ENCODE results near the gene MOB3A. TPM values are rescaled to one million over a fixed set of nuclear protein-coding genes. Genes with fewer than 3 reads are reported as not detected.

The MOB3A gene
- total RNA-seq, 1 donor from 2014 or later = 51.0 TPM

GRCh38 chr19:2059422-2060201 lies 36.5 kb downstream of the MOB3A start:
- DNase-seq (ENCODE audit: low spot score) = peak; percentile 86

GRCh38 chr19:2058570-2059421 lies 37.3 kb downstream of the MOB3A start:
- DNase-seq (ENCODE audit: low spot score) = peak; percentile 44

- peak; percentile 53 for DNase-seq (ENCODE audit: low spot score)
Measured at GRCh38 chr19:2057484-2058469, 38.3 kb downstream of the MOB3A start.

DNA sequence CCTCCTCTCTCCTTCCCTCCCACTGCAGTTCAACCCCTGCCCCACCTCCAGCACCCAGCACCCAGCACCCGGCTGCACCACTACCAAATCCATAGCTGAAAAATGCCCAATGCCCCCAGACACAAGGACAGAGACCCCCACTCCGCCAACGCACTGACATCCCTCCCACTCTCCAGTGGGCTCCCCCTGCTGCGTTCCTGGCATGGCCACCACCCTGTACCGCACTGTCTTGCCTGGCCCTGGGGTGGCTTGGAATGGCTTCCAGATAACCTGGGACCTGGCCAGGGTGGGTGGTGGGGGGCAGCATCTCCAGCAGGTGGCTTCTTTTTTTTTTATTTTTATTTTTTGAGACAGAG lies 39.3 kb downstream of the MOB3A start:
- no peak for DNase-seq (ENCODE audit: low spot score)

DNA sequence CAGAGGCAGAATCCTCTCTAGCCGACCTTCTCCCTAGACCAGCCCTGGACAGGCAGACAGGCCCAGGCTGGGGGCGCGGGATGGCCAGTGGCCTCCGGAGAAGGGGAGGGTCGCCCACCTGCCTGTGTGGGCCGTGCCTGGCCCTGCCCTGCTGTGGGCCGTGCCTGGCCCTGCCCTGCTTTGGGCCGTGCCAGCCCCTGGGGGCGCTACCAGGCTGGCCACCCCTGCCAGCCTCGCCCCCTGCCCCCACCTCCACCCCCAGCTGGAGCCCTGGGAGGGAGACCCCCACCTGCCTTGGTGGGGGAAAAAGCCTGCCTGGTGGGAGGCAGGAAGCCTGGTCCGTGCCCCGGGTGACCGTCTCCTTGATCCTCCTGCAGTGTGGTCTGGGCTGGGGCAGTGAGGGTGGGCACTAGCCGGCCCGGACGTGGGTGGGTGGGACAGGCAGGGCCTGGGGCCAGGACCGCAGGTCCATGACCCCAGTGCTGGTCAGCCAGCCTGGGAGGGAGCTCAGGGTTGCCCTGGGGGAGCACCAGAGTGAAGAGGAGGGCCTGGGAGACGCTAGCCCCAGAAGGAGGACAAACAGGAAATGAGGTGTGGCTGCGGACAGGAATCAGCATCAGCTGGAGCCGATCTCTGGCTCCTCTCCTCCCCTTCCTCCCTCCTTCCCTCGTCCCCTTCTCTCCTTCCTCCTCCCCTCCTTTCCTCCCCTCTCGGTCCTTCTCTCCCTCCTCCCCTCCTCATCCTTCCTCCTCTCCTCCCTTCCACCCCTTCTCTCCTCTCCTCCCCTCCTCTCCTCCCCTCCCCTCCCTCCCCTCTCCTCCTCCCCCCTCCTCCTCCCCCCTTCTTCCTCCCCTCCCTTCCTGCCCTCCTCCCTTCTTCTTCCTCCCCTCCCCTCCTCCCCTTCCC lies 39.9 kb downstream of the MOB3A start:
- DNase-seq (ENCODE audit: low spot score) = peak; percentile 80

DNA sequence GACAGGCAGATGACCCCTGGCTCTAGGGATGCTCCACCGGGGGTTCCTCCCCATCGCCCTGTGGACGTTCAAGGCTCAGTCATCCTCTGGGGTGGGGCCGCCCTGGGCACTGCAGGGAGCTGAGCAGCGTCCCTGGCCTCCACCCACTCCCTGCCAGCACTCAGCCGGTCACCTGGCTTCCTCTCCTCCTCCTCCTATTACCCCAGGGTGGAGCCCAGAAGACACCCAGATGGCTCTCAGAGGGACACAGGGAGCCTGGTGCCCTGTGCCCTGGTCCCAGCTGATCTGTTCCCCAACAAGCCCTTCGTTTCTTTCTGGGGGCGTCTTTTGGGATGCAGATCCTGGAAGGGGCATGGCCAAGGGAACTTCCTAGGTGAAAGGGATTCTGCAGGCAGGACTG lies 41.4 kb downstream of the MOB3A start:
- peak; percentile 56 for DNase-seq (ENCODE audit: low spot score)

DNA sequence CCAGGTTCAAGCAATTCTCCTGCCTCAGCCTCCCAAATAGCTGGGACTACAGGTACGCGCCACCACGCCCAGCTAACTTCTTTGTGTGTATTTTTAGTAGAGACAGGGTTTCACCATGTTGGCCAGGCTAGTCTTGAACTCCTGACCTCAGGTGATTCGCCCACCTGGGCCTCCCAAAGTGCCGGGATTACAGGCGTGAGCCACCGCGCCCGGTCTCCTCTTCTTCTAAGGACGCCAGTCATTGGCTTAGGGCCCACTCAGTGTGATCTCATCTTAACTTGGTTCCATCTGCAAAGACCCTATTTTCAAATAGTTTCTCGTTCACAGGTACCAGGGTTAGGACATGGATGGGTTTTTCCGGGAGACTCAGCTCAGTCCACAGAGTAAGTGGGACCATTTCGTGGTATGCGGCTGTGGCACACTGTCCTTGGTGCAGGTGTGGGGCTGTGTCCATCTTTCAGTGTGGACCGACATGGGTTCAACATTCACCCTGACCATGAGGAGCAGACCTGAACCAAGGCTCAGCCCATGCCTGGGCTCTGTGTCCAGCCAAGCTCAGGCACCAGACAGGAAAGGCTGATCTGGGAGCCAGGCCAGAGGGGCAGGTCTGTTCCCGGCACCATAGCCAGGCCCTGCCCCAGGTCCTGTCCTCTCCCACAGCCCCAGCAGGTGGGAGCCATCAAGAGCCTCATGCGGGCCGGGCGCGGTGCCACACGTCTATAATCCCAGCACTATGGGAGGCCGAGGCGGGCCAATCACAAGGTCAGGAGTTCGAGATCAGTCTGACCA lies 42.3 kb downstream of the MOB3A start:
- peak; percentile 82 for DNase-seq (ENCODE audit: low spot score)

- peak; percentile 83 for DNase-seq (ENCODE audit: low spot score)
Measured at GRCh38 chr19:2051773-2052704, 44.1 kb downstream of the MOB3A start.

GRCh38 chr19:2050991-2051772 lies 44.9 kb downstream of the MOB3A start, which contains the start of gene MKNK2:
TSS of gene MKNK2 (minus strand) at chr19:2051244. CDS start at chr19:2050851, 393 bp downstream.
- DNase-seq (ENCODE audit: low spot score) = peak; percentile 94

- DNase-seq (ENCODE audit: low spot score) = peak; percentile 48
Measured at GRCh38 chr19:2050349-2050990, 45.7 kb downstream of the MOB3A start.

GRCh38 chr19:2049741-2050348 lies 46.3 kb downstream of the MOB3A start:
- peak; percentile 88 for DNase-seq (ENCODE audit: low spot score)

DNA sequence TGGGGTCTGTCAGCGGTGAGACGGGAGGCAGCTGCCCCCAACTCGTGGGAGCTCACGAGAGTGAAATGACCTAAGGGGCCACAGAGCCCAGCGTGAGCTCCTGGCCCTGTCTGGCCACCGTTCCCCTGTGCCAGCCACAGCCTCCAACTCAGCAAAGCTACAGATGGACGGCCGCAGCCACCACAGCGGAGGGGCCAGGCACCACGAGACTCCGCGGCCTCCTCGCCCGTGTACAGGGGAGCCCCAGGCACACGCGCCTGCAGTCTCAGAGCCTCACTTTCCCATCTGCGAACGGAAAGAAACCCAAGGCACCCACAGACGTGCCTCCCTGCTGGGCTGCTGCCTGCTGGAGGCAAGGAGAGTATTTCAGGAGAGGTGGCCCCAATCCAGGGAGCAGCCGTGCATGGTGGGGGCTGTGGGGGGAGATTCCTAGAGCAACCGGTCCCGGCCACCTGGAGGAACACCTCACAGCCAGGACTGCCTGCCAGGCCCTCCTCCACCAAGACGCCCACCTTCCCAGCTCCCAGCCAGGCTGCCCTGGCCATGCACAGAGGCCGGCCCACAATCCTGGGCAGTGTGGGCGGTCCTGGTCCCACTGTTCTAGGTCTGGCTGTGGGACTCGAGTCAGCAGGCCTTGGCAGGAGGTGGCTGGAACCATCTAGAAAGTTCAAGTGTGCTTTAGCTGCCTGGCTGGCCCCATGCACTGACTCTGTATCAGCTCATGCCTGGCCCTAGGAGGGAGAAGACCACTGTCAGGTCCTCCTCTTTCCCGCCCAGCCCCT lies 47.0 kb downstream of the MOB3A start:
- peak; percentile 57 for DNase-seq (ENCODE audit: low spot score)

GRCh38 chr19:2048104-2048958 lies 47.8 kb downstream of the MOB3A start:
- DNase-seq (ENCODE audit: low spot score) = peak; percentile 47

GRCh38 chr19:2047449-2048103 lies 48.5 kb downstream of the MOB3A start:
- DNase-seq (ENCODE audit: low spot score) = peak; percentile 59

DNA sequence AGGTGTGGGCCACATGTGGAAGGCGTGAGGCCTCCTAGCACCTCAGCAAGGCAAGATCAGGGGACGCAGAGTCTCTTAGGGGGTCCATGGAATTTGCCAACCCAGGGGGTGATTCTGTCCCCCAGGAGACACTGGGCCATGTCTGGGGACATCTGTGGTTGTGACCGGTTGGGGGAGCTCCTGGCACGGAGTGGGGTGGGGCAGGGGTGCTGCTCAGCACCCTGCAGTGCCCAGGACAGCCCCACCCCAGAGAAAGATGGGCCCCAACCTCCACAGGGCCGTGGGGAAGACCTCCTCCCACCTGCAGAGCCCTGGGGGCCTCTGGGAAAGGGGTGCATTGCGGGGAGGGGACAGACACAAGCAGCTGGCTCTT lies 49.1 kb downstream of the MOB3A start:
- DNase-seq (ENCODE audit: low spot score) = no peak

Data from ureter (tissue), 1 donor.